ENCODE data around the gene DHRS1.

Gene DHRS1

DNA sequence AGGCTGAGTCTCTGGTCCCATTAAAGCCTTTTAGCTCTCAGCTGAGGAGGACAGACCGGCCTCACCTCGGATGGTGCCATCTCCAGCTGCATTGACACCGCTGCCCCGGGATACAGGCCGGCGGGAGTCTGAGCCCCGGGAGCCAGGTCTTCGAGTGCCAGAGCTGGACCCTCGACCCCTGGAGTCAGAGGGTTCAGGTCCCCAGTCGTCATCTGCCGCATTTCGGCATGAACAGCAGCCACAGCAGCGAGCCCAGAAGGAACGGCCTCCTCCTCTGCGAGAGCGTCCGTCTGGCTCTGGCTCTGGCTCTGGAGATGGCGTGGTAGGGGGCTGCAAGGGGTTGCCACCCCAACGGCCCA lies 37.6 kb downstream of the DHRS1 start:
- TF ChIP-seq, protein P1, sequence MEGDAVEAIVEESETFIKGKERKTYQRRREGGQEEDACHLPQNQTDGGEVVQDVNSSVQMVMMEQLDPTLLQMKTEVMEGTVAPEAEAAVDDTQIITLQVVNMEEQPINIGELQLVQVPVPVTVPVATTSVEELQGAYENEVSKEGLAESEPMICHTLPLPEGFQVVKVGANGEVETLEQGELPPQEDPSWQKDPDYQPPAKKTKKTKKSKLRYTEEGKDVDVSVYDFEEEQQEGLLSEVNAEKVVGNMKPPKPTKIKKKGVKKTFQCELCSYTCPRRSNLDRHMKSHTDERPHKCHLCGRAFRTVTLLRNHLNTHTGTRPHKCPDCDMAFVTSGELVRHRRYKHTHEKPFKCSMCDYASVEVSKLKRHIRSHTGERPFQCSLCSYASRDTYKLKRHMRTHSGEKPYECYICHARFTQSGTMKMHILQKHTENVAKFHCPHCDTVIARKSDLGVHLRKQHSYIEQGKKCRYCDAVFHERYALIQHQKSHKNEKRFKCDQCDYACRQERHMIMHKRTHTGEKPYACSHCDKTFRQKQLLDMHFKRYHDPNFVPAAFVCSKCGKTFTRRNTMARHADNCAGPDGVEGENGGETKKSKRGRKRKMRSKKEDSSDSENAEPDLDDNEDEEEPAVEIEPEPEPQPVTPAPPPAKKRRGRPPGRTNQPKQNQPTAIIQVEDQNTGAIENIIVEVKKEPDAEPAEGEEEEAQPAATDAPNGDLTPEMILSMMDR (conservative IDR thresholded peaks at IDR 0.05; ENCODE audit: low read depth), result no peak
- no peak for DNase-seq (ENCODE audit: low spot score)
- CTCF ChIA-PET, result no interaction called here
- POLR2A ChIA-PET (ENCODE audit: low non-redundant PET), result interaction anchor here (1.8 kb wide), 1 partner anchor 19 kb away, joined by 5 read pairs; the partner anchor contains the start of gene TINF2
- H3K27ac ChIP-seq, result peak overlapping the region; percentile 96

DNA sequence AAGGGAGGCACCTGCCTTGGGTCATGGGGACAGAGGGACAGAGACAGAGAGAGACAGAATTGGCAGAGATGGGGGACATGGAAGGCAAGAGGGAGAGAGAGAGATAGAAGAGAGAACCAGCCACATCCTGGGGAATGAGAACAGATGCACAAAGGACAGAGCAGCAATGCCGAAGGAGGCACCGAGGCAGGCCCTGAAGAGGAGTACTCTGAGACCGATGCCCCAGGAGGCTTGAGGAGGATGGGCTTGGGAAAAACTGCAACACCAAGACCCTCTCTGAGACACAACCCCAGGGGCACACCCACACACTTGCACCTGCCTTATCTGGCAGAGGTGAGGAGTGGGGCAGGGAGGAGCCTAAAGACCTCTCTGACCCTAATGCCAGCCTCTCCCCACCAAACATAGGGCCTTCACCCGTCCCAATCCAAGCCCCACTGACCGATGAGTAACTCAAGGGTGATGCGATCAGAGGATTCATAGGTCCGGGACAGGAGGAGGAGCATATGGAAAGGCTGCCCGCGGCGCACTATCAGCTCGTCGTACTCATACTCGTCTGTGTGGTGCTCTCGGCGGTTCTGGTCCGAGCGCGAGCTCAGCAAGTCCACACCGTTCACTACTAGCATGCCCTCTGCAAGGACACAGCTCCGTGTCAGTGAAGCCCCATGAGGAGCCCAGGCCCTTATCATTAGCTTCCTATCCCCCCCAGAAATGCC lies 38.2 kb downstream of the DHRS1 start:
- TF ChIP-seq, protein P1 (conservative IDR thresholded peaks at IDR 0.05; ENCODE audit: low read depth), result no peak
- ChIA-PET POLR2A (ENCODE audit: low non-redundant PET) (interaction anchor here (0.6 to 1.8 kb wide), 3 partner anchors 14 to 22 kb away, joined by 3 to 5 read pairs (median 3); partner anchors contain the start of gene TINF2), CTCF (interaction anchor here (0.6 kb wide), 1 partner anchor 19 kb away, joined by 3 read pairs; no protein-coding TSS in a partner anchor)
- H3K27ac ChIP-seq, result peak overlapping the region; percentile 96
- DNase-seq (ENCODE audit: low spot score), result no peak

DNA sequence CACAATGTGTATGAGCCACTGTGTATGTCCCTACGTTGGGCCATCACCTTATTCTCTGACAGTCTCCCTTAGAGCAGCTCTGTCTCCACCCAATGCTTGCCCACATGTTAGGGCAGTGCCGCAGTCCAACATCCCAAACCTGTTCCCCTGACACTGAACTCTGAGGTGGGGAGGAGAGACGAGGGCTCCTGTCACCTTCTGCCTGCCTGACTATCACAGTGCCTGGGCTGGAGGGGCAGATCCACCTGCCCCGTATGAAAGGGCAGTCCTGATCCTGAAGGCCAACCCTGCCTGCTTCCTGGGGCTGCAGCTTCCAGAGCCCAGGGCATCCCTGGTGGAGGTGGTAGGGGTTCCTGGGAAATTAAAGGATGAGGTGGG lies 38.8 kb downstream of the DHRS1 start:
- TF ChIP-seq, protein P1 (conservative IDR thresholded peaks at IDR 0.05; ENCODE audit: low read depth), result no peak
- ChIA-PET CTCF (interaction anchor here (0.6 kb wide), 2 partner anchors 20 to 244 kb away, joined by 3 to 4 read pairs; no protein-coding TSS in a partner anchor), POLR2A (ENCODE audit: low non-redundant PET) (interaction anchor here (0.6 to 1.8 kb wide), 3 partner anchors 15 to 22 kb away, joined by 3 to 5 read pairs (median 3); partner anchors contain the start of gene TINF2)
- peak overlapping the region; percentile 96 for H3K27ac ChIP-seq
- no peak for DNase-seq (ENCODE audit: low spot score)

DNA sequence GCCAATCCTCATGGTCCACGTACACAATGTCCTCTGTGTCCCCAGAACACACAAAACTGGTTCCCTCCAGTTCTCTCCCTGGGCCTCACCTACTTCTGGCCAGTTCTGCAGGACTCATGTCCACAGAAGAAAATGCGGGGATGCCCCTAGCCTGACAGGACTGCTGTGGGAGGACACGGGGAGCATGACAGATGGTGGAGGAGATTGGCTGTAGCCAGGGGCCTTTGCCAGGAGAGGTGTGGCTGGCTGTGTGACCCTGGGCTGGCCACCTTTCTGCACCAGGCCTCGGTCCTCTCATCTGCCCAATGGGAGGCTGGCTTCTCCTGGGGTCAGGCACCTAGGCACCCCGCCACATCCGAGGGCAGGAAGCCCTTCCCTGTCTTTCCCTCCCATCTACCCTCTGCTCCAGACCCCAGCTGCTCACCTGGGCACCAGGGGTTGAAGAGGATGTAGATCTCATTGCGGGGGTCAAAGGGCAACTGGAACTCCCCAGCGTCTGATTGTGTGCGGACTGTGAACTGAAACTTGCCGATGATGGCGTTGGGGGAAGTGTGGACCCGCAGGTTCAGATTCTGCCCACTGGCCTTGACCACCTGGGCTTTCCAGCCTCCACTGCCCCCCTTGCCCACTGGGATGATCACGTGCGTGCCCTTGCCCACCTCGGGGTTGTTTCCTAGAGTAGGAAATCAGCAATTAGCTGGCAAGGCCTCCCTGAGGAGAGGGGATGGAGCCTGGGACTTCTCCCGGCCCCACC lies 39.4 kb downstream of the DHRS1 start:
- ChIA-PET POLR2A (ENCODE audit: low non-redundant PET) (interaction anchor here (0.6 to 1.8 kb wide), 2 partner anchors 16 to 17 kb away, joined by 3 to 5 read pairs; partner anchors contain the start of gene TINF2), CTCF (interaction anchor here (0.6 kb wide), 1 partner anchor 245 kb away, joined by 4 read pairs; no protein-coding TSS in a partner anchor)
- TF ChIP-seq, protein P1 (conservative IDR thresholded peaks at IDR 0.05; ENCODE audit: low read depth), result no peak
- peak overlapping the region; percentile 96 for H3K27ac ChIP-seq
- no peak for DNase-seq (ENCODE audit: low spot score)

DNA sequence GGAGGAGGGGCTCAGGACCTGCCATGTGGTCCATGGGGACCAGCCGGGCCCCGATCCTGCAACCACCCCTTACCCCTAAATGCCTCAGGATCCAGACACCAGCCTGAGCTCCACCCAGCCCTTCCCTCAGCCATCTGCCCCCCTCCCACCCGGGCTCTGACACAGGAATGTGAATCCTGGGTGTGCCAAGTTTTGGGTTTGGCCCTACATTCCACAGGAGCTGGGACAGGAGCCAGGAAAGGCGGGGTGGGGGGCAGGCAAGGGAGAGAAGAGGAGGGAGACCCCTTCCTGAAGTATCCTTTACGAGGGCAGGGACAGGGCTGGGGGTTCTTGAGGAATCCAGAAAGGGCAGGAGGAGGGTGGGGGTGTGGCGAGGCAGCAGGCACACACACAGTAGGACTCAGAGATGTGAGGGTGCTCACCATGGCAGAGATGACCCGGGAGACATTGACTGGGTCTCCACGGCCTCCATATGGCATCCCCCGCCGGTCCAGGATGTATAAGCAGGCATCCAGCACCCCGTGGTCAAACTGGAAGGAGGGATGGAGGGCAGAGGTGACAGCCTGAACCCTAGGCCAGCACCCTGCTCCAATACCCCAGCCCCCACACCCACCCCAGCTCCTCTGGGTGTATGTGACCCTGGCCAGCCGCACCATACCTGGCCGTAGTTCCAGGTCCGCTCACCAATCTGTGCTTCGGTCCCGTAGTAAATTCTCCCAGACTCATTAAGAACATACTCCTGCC lies 40.1 kb downstream of the DHRS1 start:
- CTCF ChIA-PET, result interaction anchor here (0.9 kb wide), 1 partner anchor 49 kb away, joined by 3 read pairs; the partner anchor contains the start of gene CIDEB
- DNase-seq (ENCODE audit: low spot score), result peak; percentile 87
- POLR2A ChIA-PET (ENCODE audit: low non-redundant PET), result interaction anchor here (0.6 kb wide), 1 partner anchor 11 kb away, joined by 3 read pairs; no protein-coding TSS in a partner anchor
- TF ChIP-seq, protein P1 (conservative IDR thresholded peaks at IDR 0.05; ENCODE audit: low read depth), result no peak
- H3K27ac ChIP-seq, result peak overlapping the region; percentile 96

Measured in RWPE1 (cell line).